GM19324 (cell line): ENCODE measurements around the gene CCL24.
"Not testable (repeated sequence)": the region's sequence is repeated elsewhere in the genome, so short reads cannot be mapped to it uniquely, and the experiment has no call there.

ENCODE experiments used
- ATAC-seq: cut with Tn5 transposase; IDR thresholded peaks from one replicate; pipeline ENCODE4 v1.9.1; 2021; ENCODE audit warnings: mild to moderate bottlenecking, moderate library complexity; ENCODE audit not compliant: unreplicated experiment, low FRiP score

Gene CCL24

GRCh38 chr7:75820688-75821087, 7.1 kb upstream of the CCL24 start:
- ATAC-seq, result no peak

- no peak for ATAC-seq
Measured at GRCh38 chr7:75819711-75820110, 6.1 kb upstream of the CCL24 start.

- ATAC-seq, result no peak
Measured at GRCh38 chr7:75818472-75818871, 4.9 kb upstream of the CCL24 start.

DNA sequence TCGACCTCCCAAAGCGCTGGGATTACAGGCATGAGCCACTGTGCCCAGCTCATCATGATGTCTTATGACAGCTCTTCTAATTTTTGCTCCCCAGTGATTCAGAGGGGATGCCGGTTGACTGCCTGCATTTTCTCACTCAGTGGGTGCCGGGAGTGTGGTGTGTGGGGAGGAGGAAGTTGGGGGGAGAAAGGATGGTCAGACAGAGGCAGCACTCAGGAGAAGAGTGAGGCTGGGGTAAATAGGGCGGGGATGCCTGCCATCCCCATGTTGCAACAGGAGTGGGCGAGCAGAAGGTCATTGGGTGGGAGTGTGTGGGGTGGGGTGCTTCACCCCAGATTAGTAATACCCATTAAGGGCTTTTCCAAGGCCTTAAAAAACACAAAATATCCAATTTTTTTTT, 3.5 kb upstream of the CCL24 start:
- ATAC-seq, result no peak

DNA sequence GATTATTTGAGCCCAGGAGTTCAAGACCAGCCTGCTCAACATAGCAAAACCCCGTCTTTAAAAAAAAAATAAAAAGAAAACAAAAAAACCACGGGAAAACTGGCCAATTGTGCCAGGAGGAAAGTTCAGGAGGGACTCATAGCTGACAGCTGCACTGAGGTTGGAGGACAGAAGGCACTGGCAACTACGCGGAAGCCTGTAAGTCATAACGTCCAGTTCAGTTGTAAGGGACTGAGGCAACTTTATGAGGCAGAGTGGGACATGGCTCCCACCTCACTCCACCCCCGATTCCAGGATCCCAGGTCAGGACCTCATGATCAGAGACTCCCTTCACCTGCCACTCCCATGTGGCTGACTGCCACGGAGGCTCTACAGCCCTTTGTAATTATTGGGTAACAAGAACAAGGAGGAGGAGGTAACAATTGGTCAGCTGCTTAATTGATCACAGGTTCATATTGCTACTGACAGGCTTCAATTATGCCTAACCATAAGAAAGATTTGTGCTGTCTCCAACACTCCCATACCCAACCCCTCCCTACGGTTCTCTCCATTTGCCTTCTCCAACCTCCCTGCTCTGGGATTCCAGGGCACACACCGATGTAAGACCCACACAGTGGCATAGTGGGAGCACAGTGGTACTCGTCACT, 1.9 kb upstream of the CCL24 start:
- no peak for ATAC-seq

GRCh38 chr7:75814407-75814947, 871 bp upstream of the CCL24 start:
- ATAC-seq, result no peak

DNA sequence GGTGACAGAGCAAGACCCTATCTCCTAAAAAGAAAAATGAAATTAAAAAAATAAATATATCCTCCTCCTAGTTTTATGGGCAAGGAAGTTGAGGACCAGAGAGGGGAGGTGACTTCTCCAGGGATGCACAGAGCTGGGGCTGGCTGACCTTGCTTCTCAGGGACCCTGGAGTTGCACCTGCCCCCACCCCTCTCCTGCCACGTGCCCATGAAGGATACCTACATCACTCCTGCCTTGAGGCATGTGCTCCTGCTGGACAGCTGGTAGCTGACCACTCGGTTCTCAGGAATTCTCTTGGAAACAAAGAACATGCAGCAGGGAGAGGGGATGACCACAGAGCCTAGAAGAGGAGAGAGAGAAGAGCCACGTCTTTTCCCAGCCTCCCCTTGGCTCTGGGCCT, 522 bp downstream of the CCL24 start:
- ATAC-seq, result no peak

- no peak for ATAC-seq
Measured at GRCh38 chr7:75811894-75812678, 1.5 kb downstream of the CCL24 start.

- ATAC-seq, result no peak
Measured at GRCh38 chr7:75809396-75809795, 4.2 kb downstream of the CCL24 start.

GRCh38 chr7:75808106-75808505, 5.5 kb downstream of the CCL24 start:
- no peak for ATAC-seq

GRCh38 chr7:75807452-75807851, 6.2 kb downstream of the CCL24 start:
- no peak for ATAC-seq

DNA sequence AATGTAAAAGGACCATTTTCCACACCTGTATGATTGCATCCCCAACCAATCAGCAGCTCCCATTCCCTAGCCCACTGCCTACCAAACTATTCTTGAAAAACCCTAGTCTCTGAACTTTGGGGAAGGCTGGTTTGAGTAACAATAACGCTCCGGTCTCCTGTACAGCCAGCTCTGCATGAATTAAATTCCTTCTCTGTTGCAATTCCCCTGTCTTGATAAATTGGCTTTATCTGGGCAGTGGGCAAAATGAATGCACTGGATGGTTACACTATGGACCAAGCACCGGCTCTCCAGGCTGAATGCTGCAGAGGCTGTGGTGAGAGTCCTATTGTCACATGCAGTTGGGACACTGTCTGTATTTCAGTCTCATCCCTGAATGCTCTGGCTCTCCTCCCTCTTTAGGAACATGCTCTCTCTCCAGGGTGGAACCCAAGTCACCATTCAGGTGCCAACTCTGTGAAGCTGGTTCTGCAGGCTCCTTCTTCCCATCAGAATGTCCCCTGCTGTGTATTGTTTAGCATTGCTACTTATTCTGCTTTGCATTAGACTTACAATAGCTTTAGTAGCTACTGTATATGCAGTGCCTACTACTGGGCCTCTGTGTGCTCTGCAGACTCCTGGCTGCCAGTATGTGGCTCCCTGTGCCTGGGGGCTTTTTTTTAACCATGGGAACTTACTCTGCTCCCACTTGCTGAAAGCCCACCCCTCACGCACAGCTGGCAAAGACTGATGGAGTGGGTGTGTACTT, 6.9 kb downstream of the CCL24 start:
- no peak for ATAC-seq

- no peak for ATAC-seq
Measured at GRCh38 chr7:75804705-75805104, 8.9 kb downstream of the CCL24 start.

GRCh38 chr7:75804004-75804403, 9.6 kb downstream of the CCL24 start:
- no peak for ATAC-seq

DNA sequence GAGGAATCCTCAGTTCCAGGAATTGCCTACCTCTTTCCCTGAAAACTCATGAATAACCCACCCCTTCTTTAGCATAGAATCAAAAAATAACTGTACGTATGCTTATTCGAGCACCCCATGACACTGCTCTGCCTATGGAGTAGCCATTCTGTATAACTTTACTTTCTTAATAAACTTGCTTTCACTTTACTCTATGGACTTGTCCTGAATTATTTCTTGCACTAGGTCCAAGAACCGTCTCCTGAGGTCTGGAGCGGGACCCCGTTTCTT, 11.1 kb downstream of the CCL24 start:
- no peak for ATAC-seq

GRCh38 chr7:75798770-75799169, 14.8 kb downstream of the CCL24 start:
- ATAC-seq, result no peak

DNA sequence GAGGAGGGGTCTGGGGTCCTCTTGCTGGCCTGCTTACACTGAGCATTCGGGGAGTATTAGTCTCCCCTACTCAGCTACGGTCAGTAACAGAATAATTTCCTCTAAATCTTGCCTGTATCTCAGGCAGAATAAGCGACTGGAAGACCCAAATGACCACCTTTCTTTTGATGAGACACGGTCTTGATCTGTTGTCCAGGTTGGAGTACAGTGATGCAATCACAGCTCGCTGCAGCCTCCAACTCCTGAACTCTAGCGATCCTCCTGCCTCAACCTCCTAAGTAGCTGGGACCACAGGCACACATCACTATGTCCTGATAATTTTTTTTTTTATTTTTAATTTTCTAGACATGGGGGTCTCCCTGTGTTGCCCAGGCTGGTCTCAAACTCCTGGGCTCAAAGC, 17.2 kb downstream of the CCL24 start:
- no peak for ATAC-seq

DNA sequence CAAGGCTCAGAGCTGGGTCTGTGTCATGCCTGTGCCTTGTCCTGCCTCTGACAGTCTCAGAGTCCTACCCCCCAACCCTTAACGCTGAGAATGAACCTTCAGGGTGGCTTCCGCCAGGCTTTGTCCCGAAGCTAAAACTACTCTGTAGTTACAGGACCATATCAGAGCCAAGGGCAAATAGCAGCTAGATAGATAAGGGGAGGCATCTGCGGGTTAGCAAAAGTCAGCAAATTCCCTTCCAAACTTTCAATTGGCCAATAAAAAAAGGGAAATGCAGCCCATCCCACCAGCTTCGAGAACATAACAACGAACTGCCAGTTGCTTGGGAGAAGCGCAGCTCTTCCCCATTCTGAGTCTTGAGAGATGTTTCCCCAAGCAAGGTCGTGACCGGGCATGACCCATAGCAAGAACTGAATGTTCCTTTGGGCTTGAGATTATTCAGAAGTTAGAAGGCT, 17.7 kb downstream of the CCL24 start:
- no peak for ATAC-seq

- no peak for ATAC-seq
Measured at GRCh38 chr7:75793676-75794075, 19.9 kb downstream of the CCL24 start.

DNA sequence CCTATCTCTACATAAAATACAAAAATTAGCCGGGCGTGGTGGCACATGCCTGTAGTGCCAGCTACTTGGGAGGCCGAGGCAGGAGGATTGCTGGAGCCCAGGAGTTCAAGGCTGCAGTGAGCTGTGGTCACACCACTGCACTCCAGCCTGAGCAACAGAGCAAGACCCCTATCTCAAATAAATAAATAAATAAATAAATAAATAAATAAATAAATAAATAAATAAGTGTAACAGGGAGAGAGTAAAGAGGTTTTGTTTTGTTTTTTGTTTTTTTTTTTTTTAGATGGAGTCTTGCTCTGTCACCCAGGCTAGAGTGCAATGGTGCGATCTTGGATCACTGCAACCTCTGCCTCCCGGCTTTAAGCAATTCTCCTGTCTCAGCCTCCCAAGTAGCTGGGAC, 21.0 kb downstream of the CCL24 start:
- not testable (repeated sequence) for ATAC-seq

- ATAC-seq, result no peak
Measured at GRCh38 chr7:75789361-75789924, 24.2 kb downstream of the CCL24 start.
